Measurements from ENCODE around the gene SLC6A9. TPM values are rescaled to one million over a fixed set of nuclear protein-coding genes. Genes with fewer than 3 reads are reported as not detected.

Gene SLC6A9
- total RNA-seq, 1 donor from 2014 or later = 51.6 TPM

DNA sequence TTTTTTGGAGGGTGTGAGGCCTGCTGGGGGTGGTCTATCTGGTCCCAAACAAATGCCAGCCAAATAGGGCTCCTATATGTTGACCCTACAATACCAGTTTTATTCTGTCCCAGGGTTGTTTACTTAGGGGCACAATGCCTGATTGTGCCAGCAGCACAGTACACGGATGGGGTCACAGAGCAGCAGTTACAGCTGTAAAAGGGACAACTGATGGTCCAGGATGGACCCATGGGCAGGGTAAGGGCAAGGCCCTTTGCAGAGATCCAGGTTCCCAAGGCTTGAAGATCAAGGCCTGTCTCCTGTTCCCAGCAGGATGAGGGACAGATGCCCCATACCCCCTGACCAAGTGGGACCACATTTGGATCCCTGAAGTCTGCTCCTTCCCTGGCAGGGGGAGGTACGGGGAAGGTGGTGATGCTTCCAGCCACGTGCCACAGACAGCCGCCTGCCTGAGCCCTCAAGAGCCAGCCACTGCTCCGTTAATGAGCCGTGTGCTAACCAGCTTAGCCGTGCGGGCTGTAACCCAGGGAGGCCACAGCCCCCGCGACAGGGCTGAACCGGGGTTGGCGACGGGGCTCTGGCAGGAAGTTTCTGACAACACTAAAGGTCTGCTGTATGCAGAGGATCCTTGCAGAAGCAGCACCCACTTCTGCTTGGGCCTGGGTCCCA lies 18.2 kb downstream of the SLC6A9 start:
- Mint-ChIP-seq H3K27me3 (ENCODE audit: unreplicated experiment) (no peaks in the 10 kb centered on the region), H3K27ac (ENCODE audit: unreplicated experiment) (no peak overlapping the region), H3K36me3 (ENCODE audit: unreplicated experiment) (peaks cover 4% of the 10 kb centered on the region), H3K4me3 (ENCODE audit: unreplicated experiment) (no peak overlapping the region), H3K4me1 (ENCODE audit: unreplicated experiment) (peaks cover 15% of the 10 kb centered on the region), H3K9me3 (ENCODE audit: unreplicated experiment) (no peaks in the 10 kb centered on the region)
- DNase-seq (ENCODE audit: extremely low spot score, unreplicated experiment) = no peak
- TF ChIP-seq, protein P1, sequence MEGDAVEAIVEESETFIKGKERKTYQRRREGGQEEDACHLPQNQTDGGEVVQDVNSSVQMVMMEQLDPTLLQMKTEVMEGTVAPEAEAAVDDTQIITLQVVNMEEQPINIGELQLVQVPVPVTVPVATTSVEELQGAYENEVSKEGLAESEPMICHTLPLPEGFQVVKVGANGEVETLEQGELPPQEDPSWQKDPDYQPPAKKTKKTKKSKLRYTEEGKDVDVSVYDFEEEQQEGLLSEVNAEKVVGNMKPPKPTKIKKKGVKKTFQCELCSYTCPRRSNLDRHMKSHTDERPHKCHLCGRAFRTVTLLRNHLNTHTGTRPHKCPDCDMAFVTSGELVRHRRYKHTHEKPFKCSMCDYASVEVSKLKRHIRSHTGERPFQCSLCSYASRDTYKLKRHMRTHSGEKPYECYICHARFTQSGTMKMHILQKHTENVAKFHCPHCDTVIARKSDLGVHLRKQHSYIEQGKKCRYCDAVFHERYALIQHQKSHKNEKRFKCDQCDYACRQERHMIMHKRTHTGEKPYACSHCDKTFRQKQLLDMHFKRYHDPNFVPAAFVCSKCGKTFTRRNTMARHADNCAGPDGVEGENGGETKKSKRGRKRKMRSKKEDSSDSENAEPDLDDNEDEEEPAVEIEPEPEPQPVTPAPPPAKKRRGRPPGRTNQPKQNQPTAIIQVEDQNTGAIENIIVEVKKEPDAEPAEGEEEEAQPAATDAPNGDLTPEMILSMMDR (IDR thresholded peaks at IDR 0.05) = no peak

DNA sequence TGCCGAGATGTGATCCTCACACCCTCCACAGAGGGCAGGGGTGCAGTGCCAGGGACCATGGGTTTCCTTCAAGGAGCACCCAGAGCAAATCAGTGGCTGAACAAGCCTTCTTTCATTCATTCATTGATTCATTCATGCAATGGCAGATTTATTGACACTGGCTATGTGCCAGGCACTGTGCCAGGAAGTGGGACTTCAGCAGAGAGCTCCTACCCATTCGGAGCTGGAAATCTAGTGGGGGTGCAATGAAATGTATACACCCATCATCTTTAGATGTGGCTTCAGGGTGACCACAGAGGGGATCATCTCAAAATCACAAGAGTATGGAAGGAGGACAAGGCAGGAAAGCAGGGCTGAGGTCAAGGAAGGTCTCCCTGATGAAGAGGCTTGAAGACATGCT lies 18.9 kb downstream of the SLC6A9 start:
- TF ChIP-seq, protein P1 (IDR thresholded peaks at IDR 0.05) = no peak
- Mint-ChIP-seq H3K9me3 (ENCODE audit: unreplicated experiment) (no peaks in the 10 kb centered on the region), H3K27me3 (ENCODE audit: unreplicated experiment) (no peaks in the 10 kb centered on the region), H3K36me3 (ENCODE audit: unreplicated experiment) (peaks cover 5% of the 10 kb centered on the region), H3K27ac (ENCODE audit: unreplicated experiment) (no peak overlapping the region), H3K4me3 (ENCODE audit: unreplicated experiment) (no peak overlapping the region), H3K4me1 (ENCODE audit: unreplicated experiment) (peaks cover 15% of the 10 kb centered on the region)
- DNase-seq (ENCODE audit: extremely low spot score, unreplicated experiment) = no peak

DNA sequence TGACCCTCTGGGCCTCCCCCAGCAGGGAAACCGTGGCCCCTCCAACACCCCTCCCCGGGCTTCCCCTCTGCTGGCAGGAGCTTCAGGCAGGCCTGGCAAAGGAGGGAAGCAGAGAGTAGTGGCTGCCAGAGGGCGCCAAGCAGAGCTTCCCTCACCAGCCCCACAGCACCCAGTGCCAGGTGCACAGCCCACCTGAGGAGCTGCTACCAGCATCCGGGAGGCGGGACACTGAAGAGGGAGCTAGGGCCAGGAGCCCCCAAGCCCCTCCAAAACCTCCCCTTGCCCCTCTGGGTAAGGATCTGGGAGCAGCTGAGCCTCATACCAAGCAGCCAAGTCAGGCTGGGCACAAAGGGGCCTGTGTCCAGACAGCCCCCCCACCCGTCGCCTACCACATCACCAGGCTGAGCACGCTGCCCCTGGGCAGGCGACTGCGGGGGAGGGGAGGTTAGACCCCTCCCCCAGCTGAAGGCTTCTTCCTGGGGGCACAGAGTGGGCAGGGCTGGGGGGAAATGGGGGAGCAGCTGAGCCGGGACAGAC lies 20.3 kb downstream of the SLC6A9 start:
- peaks cover 8% of the 10 kb centered on the region for H3K36me3 Mint-ChIP-seq (ENCODE audit: unreplicated experiment)
- no peaks in the 10 kb centered on the region for H3K27me3 Mint-ChIP-seq (ENCODE audit: unreplicated experiment)
- H3K9me3 Mint-ChIP-seq (ENCODE audit: unreplicated experiment) = no peaks in the 10 kb centered on the region
- peaks cover 17% of the 10 kb centered on the region for H3K4me1 Mint-ChIP-seq (ENCODE audit: unreplicated experiment)
- H3K4me3 Mint-ChIP-seq (ENCODE audit: unreplicated experiment) = no peak overlapping the region
- H3K27ac Mint-ChIP-seq (ENCODE audit: unreplicated experiment) = no peak overlapping the region
- DNase-seq (ENCODE audit: extremely low spot score, unreplicated experiment) = no peak
- TF ChIP-seq, protein P1 (IDR thresholded peaks at IDR 0.05) = no peak

DNA sequence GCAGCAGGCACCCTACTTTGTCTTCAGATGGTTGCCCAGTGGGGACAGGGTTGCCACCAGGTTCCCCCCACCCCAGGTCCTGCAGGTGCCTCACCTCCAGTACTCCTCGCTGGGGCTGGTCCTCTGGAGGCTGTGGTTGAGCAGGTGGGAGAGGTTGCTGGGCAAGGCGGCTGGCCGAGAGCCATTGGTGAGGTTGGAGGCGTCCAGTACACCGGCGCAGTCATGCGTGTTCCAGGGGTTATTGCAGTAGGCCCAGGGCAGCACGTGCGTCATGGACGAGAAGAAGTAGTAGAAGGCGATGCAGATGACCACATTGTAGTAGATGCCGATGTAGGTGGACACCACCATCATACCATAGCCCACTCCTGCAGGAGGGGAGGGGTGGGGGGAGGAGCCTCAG lies 23.0 kb downstream of the SLC6A9 start:
- Mint-ChIP-seq H3K36me3 (ENCODE audit: unreplicated experiment) (peaks cover 14% of the 10 kb centered on the region), H3K27ac (ENCODE audit: unreplicated experiment) (no peak overlapping the region), H3K9me3 (ENCODE audit: unreplicated experiment) (no peaks in the 10 kb centered on the region), H3K4me3 (ENCODE audit: unreplicated experiment) (no peak overlapping the region), H3K4me1 (ENCODE audit: unreplicated experiment) (peaks cover 10% of the 10 kb centered on the region), H3K27me3 (ENCODE audit: unreplicated experiment) (no peaks in the 10 kb centered on the region)
- TF ChIP-seq, protein P1 (IDR thresholded peaks at IDR 0.05) = no peak
- DNase-seq (ENCODE audit: extremely low spot score, unreplicated experiment) = no peak

GRCh38 chr1:44002606-44003157 lies 28.6 kb downstream of the SLC6A9 start:
- peaks cover 22% of the 10 kb centered on the region for H3K36me3 Mint-ChIP-seq (ENCODE audit: unreplicated experiment)
- no peaks in the 10 kb centered on the region for H3K27me3 Mint-ChIP-seq (ENCODE audit: unreplicated experiment)
- no peak overlapping the region for H3K4me3 Mint-ChIP-seq (ENCODE audit: unreplicated experiment)
- no peaks in the 10 kb centered on the region for H3K9me3 Mint-ChIP-seq (ENCODE audit: unreplicated experiment)
- no peak for DNase-seq (ENCODE audit: extremely low spot score, unreplicated experiment)
- no peak overlapping the region for H3K27ac Mint-ChIP-seq (ENCODE audit: unreplicated experiment)
- H3K4me1 Mint-ChIP-seq (ENCODE audit: unreplicated experiment) = peaks cover 6% of the 10 kb centered on the region
- TF ChIP-seq, protein P1 (IDR thresholded peaks at IDR 0.05) = peak; percentile 23

Measured in osteocyte (in vitro differentiated cells).